Esophagus muscularis mucosa (tissue), 3 donors: ENCODE results near the gene C2CD2L.
A peak's percentile ranks its signal among the peaks of the same experiment; 100 is the strongest.

Experiments used
- CTCF ChIP-seq, 3 experiments: fragments of 200-600 bp in 2 of 3; fragments of 450-650 bp in 1 of 3; sonication (generic) in 2 of 3; IDR thresholded peaks; one replicate each; pipeline ENCODE4 v1.5.1; 2017 to 2019; ENCODE audit warnings: antibody characterized with exemption in 3 of 3, mild to moderate bottlenecking in 2 of 3, moderate library complexity in 1 of 3
- POLR2A ChIP-seq: fragments of 450-650 bp; IDR thresholded peaks from one replicate; pipeline ENCODE4 v1.6.1; 2017; ENCODE audit warnings: antibody characterized with exemption, moderate library complexity, mild to moderate bottlenecking, low read depth
- POLR2AphosphoS5 ChIP-seq, 2 donors: sonication (generic); formaldehyde crosslinking; IDR thresholded peaks; one replicate each; pipeline ENCODE4 v1.6.1; 2017; ENCODE audit warnings: antibody characterized with exemption in 2 of 2

DNA sequence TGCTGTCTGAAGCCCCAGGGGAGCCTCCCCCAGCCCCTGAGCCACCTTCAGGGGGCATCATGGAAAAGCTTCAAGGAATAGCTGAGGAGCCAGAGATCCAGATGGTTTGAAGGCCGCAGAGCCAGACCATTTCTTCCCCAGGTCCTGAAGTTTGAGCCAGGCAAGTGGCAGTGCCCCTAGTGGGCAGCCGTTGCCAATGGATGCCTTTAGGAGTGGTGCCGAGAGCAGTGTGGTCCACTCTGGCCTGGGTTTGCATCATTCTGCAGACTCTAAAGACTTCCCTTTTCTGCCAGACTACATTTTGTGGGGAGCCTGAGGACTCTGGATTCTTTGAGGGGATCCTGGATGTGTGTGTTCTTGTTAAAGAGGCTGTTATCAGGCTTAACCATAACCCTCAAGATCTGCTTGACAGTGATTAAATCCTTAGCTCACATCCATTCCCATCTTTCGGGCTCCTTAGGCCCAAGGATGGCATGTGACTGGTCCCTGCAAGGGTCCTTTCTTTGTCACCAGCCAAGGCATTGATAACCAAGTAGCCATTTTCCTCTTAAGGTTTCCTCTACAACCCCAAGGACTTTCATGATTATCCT lies 27.3 kb downstream of the C2CD2L start:
- TF ChIP-seq POLR2A (no peak), POLR2AphosphoS5 (IDR thresholded peaks at IDR 0.05) (no peak), CTCF (IDR thresholded peaks at IDR 0.05) (peak in 1 of 3 experiments; percentile 49)
